ENCODE results near the gene AGBL4.

The AGBL4 gene

DNA sequence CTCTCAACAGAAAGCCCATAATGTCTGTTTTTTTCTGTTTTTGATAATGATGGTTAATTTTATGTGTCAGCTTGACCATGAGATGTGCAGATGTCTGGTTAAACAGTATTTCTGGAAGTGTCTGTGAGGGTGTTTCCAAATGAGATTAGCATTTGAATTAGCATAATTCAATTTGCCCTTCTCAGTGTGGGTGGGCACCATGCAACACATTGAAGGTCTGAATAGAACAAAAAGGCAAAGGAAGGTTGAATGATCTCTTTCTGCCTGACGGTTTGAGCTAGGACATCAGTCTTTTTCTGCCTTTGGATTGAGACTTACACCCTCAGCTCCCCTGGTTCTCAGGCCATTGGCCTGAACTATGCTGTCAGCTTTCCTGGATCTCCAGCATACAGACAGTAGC lies 1516.9 kb downstream of the AGBL4 start:
- in situ Hi-C loops (cut with HindIII; ENCODE audit: low sequenced_read_pairs): no loop called here
- no peak for DNase-seq (ENCODE audit: low read depth, low spot score)
- TF ChIP-seq, protein P1, sequence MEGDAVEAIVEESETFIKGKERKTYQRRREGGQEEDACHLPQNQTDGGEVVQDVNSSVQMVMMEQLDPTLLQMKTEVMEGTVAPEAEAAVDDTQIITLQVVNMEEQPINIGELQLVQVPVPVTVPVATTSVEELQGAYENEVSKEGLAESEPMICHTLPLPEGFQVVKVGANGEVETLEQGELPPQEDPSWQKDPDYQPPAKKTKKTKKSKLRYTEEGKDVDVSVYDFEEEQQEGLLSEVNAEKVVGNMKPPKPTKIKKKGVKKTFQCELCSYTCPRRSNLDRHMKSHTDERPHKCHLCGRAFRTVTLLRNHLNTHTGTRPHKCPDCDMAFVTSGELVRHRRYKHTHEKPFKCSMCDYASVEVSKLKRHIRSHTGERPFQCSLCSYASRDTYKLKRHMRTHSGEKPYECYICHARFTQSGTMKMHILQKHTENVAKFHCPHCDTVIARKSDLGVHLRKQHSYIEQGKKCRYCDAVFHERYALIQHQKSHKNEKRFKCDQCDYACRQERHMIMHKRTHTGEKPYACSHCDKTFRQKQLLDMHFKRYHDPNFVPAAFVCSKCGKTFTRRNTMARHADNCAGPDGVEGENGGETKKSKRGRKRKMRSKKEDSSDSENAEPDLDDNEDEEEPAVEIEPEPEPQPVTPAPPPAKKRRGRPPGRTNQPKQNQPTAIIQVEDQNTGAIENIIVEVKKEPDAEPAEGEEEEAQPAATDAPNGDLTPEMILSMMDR (IDR thresholded peaks at IDR 0.05; ENCODE audit: low read depth, low read length): no peak
- no peak overlapping the region for H3K4me3 ChIP-seq (ENCODE audit: low read depth, low read length)

DNA sequence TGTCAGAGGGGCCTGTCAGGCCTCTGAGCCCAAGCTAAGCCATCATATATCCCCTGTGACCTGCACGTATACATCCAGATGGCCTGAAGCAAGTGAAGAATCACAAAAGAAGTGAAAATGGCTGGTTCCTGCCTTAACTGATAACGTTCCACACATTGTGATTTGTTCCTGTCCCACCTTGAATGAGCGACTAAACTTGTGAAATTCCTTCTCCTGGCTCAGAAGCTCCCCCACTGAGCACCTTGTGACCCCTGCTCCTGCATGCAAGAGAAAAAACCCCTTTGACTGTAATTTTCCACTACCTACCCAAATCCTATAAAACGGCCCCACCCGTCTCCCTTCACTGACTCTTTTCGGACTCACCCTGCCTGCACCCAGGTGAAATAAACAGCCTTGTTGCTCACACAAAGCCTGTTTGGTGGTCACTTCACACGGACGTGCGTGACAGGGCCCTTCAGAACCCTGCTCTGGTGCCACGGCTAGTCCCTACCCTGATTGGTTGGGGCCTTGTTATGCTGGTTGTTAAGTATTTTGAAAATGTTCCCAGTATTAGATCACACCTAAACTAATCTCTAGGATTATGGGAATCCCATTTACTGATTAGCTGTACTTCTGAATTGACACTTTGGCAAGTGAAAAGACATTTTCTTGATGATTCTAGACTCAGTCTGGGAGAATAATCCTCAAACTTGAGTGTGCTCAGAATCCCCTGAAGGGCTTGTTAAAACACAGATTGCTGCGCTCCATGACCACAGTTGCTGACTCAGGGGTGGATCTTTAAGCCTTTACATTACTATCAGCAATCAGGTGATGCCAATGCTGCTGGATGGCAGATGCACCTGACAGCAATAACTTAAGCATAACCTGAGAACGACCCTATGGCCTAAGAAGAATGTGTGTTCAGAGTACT lies 1523.0 kb downstream of the AGBL4 start:
- in situ Hi-C loops (cut with HindIII; ENCODE audit: low sequenced_read_pairs): no loop called here
- no peak overlapping the region for H3K4me3 ChIP-seq (ENCODE audit: low read depth, low read length)
- TF ChIP-seq, protein P1 (IDR thresholded peaks at IDR 0.05; ENCODE audit: low read depth, low read length): no peak
- no peak for DNase-seq (ENCODE audit: low read depth, low spot score)

DNA sequence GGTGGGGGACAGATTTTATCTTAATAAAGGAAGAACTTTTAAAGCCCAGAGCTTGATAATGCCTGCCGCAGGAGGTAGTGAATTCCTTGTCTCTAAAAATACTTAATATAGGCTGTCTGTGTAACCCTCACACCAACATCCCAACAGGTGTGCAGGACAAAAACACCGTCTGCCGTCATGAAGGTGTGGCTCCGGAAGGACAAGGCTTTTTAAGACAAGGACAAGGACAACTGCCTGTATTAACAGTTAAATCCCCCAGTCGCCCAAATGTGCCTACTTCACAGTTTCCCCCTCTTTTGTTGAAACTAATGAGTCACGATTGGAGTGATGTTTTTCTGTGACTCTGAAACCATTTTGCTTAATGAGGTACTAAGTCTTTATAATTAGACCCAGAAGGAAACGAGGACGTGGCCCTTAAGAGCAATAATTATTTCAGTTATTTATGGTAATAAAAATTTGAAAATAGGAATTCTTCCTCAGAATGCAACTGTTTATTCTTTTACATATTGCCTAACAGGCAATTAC lies 1524.5 kb downstream of the AGBL4 start:
- TF ChIP-seq, protein P1 (IDR thresholded peaks at IDR 0.05; ENCODE audit: low read depth, low read length): no peak
- no peak overlapping the region for H3K4me3 ChIP-seq (ENCODE audit: low read depth, low read length)
- in situ Hi-C loops (cut with HindIII; ENCODE audit: low sequenced_read_pairs): no loop called here
- DNase-seq (ENCODE audit: low read depth, low spot score): no peak

DNA sequence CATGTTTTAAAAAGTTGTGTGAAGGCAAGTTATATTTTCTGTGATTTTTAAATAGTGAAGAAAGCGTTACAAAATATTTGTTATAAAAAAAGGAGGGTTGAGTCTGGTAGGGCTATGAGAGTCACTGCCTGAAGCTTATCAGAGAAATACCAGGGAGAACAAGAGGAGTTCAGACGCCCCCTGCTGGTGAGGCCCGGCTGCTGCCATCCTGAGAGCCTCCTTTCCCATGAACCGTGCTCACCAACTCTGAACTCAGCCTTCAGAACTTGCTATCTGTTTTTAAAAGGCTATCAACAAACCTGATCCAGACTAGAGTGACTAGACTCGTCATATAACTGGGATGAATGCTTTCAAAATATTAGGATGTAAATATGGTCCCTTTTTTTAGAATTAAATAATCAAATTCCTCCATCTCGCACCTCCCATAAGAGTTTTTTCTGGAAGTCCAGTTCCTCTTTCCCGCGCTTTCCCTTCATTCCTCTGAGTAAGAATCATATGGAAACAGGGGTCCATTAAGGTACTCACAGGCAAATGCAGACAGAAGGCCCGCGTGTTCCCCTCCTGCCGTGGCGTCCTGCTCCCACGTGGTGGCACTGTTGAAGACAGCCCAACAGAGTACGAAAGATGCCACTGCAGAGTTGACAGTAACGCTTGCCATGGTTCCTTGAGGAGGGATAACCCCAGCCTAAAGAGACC lies 1525.5 kb downstream of the AGBL4 start:
- TF ChIP-seq, protein P1 (IDR thresholded peaks at IDR 0.05; ENCODE audit: low read depth, low read length): peak; percentile 100
- H3K4me3 ChIP-seq (ENCODE audit: low read depth, low read length): no peak overlapping the region
- in situ Hi-C loops (cut with HindIII; ENCODE audit: low sequenced_read_pairs): no loop called here

DNA sequence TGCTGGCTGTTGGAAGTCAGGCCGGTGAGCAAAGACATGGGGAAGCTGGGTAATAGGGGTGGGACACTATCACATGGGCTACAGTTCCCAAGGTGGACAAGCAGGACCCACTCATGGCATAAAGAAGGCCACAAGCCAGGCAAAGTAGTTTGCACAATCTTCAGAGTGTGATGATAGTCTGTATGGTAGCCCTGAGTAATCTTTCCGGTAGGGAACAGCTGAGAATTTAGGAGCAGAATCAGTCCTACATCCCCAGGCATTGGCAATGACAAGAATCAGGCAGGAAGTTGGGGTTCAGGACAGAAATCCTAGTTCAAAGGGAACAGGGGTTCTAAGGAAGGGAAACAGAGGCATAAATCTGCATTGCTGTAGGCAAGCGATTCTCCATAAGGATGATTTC lies 1527.8 kb downstream of the AGBL4 start:
- in situ Hi-C loops (cut with HindIII; ENCODE audit: low sequenced_read_pairs): no loop called here
- DNase-seq (ENCODE audit: low read depth, low spot score): no peak
- TF ChIP-seq, protein P1 (IDR thresholded peaks at IDR 0.05; ENCODE audit: low read depth, low read length): no peak
- no peak overlapping the region for H3K4me3 ChIP-seq (ENCODE audit: low read depth, low read length)

More for the DNA sequence above, 1525.5 kb downstream of the AGBL4 start:
- DNase-seq (ENCODE audit: low read depth, low spot score): peak; percentile 75

DNA sequence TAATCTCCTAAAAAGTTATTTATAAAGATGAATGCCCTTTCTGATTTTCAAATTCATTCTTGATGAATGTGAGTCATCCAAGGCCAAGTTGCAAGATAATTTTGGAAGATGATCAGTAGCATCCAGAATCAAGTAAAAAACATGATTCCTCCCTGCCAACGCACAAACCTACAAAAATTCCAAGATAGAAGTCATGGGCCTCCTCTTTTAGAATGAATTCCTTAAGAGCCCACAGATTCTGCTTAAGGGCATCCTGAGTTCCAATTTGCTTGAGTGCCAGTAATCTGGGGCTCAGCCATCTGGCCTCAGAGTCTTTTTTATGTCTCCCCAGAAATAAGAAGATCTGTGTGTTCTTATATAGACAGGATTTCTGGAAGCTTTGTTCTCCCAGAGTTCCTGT lies 1528.6 kb downstream of the AGBL4 start:
- no peak overlapping the region for H3K4me3 ChIP-seq (ENCODE audit: low read depth, low read length)
- no peak for DNase-seq (ENCODE audit: low read depth, low spot score)
- TF ChIP-seq, protein P1 (IDR thresholded peaks at IDR 0.05; ENCODE audit: low read depth, low read length): no peak
- in situ Hi-C loops (cut with HindIII; ENCODE audit: low sequenced_read_pairs): no loop called here
